ENCODE measurements around the gene FAM120C.

The FAM120C gene

GRCh38 chrX:54166915-54167314, 16.1 kb downstream of the FAM120C start:
- DNase-seq: no peak
- TF ChIP-seq EZH2 (optimal IDR thresholded peaks at IDR 0.05; ENCODE audit: low read depth, low read length) (no peak), EZH2phosphoT487 (IDR thresholded peaks at IDR 0.05; ENCODE audit: low read length) (no peak)
- Histone ChIP-seq H3K9me2 (replicated peaks; ENCODE audit: insufficient read depth, low read length) (no peaks in the 10 kb centered on the region), H3K9ac (ENCODE audit: low read length) (no peak overlapping the region), H3K27ac (ENCODE audit: low read length) (no peak overlapping the region), H2AFZ (ENCODE audit: low read length) (no peak overlapping the region), H3F3A (ENCODE audit: insufficient read depth, low read length) (no peaks in the 10 kb centered on the region), H3K9me3 (replicated peaks; ENCODE audit: insufficient read depth, low read length) (no peaks in the 10 kb centered on the region), H3K4me2 (ENCODE audit: low read depth, low read length) (no peak overlapping the region), H3K79me2 (ENCODE audit: low read length) (no peaks in the 10 kb centered on the region), H3K4me3 (ENCODE audit: low read length) (no peak overlapping the region), H3K4me1 (ENCODE audit: low read length) (no peaks in the 10 kb centered on the region), H3K36me3 (replicated peaks; ENCODE audit: insufficient read depth, low read length) (no peaks in the 10 kb centered on the region), H3K27me3 (replicated peaks; ENCODE audit: insufficient read depth, low read length) (no peaks in the 10 kb centered on the region), H4K20me1 (ENCODE audit: insufficient read depth, low read length) (no peaks in the 10 kb centered on the region)

GRCh38 chrX:54157561-54157960, 25.5 kb downstream of the FAM120C start:
- no peak overlapping the region for H2AFZ ChIP-seq (ENCODE audit: low read length)
- H3K36me3 ChIP-seq (replicated peaks; ENCODE audit: insufficient read depth, low read length): no peaks in the 10 kb centered on the region
- H3K79me2 ChIP-seq (ENCODE audit: low read length): no peaks in the 10 kb centered on the region
- H3K9me3 ChIP-seq (replicated peaks; ENCODE audit: insufficient read depth, low read length): no peaks in the 10 kb centered on the region
- TF ChIP-seq CTCF (IDR thresholded peaks at IDR 0.05; ENCODE audit: low read length) (no peak), EZH2phosphoT487 (IDR thresholded peaks at IDR 0.05; ENCODE audit: low read length) (no peak), EZH2 (optimal IDR thresholded peaks at IDR 0.05; ENCODE audit: low read depth, low read length) (no peak)
- H3K4me2 ChIP-seq (ENCODE audit: low read depth, low read length): no peak overlapping the region
- no peak overlapping the region for H3K27ac ChIP-seq (ENCODE audit: low read length)
- H4K20me1 ChIP-seq (ENCODE audit: insufficient read depth, low read length): no peaks in the 10 kb centered on the region
- H3F3A ChIP-seq (ENCODE audit: insufficient read depth, low read length): no peaks in the 10 kb centered on the region
- no peak overlapping the region for H3K9ac ChIP-seq (ENCODE audit: low read length)
- no peaks in the 10 kb centered on the region for H3K9me2 ChIP-seq (replicated peaks; ENCODE audit: insufficient read depth, low read length)
- no peak for DNase-seq
- H3K4me1 ChIP-seq (ENCODE audit: low read length): no peaks in the 10 kb centered on the region
- H3K4me3 ChIP-seq (ENCODE audit: low read length): no peak overlapping the region
- no peaks in the 10 kb centered on the region for H3K27me3 ChIP-seq (replicated peaks; ENCODE audit: insufficient read depth, low read length)

- no peaks in the 10 kb centered on the region for H3K9me2 ChIP-seq (replicated peaks; ENCODE audit: insufficient read depth, low read length)
- H3K9me3 ChIP-seq (replicated peaks; ENCODE audit: insufficient read depth, low read length): no peaks in the 10 kb centered on the region
- H3K9ac ChIP-seq (ENCODE audit: low read length): no peak overlapping the region
- H3K4me1 ChIP-seq (ENCODE audit: low read length): no peaks in the 10 kb centered on the region
- H3K4me3 ChIP-seq (ENCODE audit: low read length): no peak overlapping the region
- H4K20me1 ChIP-seq (ENCODE audit: insufficient read depth, low read length): no peaks in the 10 kb centered on the region
- no peaks in the 10 kb centered on the region for H3K36me3 ChIP-seq (replicated peaks; ENCODE audit: insufficient read depth, low read length)
- H3K79me2 ChIP-seq (ENCODE audit: low read length): no peaks in the 10 kb centered on the region
- H3F3A ChIP-seq (ENCODE audit: insufficient read depth, low read length): no peaks in the 10 kb centered on the region
- H3K27me3 ChIP-seq (replicated peaks; ENCODE audit: insufficient read depth, low read length): no peaks in the 10 kb centered on the region
- H2AFZ ChIP-seq (ENCODE audit: low read length): no peak overlapping the region
- no peak overlapping the region for H3K27ac ChIP-seq (ENCODE audit: low read length)
- TF ChIP-seq CTCF (IDR thresholded peaks at IDR 0.05; ENCODE audit: low read length): no peak
- TF ChIP-seq EZH2phosphoT487 (IDR thresholded peaks at IDR 0.05; ENCODE audit: low read length): no peak
- no peak for TF ChIP-seq EZH2 (optimal IDR thresholded peaks at IDR 0.05; ENCODE audit: low read depth, low read length)
- DNase-seq: no peak
- no peak overlapping the region for H3K4me2 ChIP-seq (ENCODE audit: low read depth, low read length)
Observed at GRCh38 chrX:54134269-54134668, 48.8 kb downstream of the FAM120C start.

GRCh38 chrX:54116391-54116790, 66.7 kb downstream of the FAM120C start:
- Histone ChIP-seq H3K9me3 (replicated peaks; ENCODE audit: insufficient read depth, low read length) (no peaks in the 10 kb centered on the region), H3K9me2 (replicated peaks; ENCODE audit: insufficient read depth, low read length) (no peaks in the 10 kb centered on the region), H3K79me2 (ENCODE audit: low read length) (no peaks in the 10 kb centered on the region), H3K27ac (ENCODE audit: low read length) (no peak overlapping the region), H2AFZ (ENCODE audit: low read length) (no peak overlapping the region), H3K4me1 (ENCODE audit: low read length) (no peaks in the 10 kb centered on the region), H3K27me3 (replicated peaks; ENCODE audit: insufficient read depth, low read length) (no peaks in the 10 kb centered on the region), H3K4me3 (ENCODE audit: low read length) (no peak overlapping the region), H3K36me3 (replicated peaks; ENCODE audit: insufficient read depth, low read length) (no peaks in the 10 kb centered on the region), H3F3A (ENCODE audit: insufficient read depth, low read length) (no peaks in the 10 kb centered on the region), H3K4me2 (ENCODE audit: low read depth, low read length) (no peak overlapping the region), H4K20me1 (ENCODE audit: insufficient read depth, low read length) (no peaks in the 10 kb centered on the region), H3K9ac (ENCODE audit: low read length) (no peak overlapping the region)
- no peak for TF ChIP-seq EZH2phosphoT487 (IDR thresholded peaks at IDR 0.05; ENCODE audit: low read length)
- no peak for TF ChIP-seq EZH2 (optimal IDR thresholded peaks at IDR 0.05; ENCODE audit: low read depth, low read length)
- no peak for TF ChIP-seq CTCF (IDR thresholded peaks at IDR 0.05; ENCODE audit: low read length)
- no peak for DNase-seq

All from MM.1S (cell line).